Measurements from ENCODE around the gene NIM1K. TPM values are rescaled to one million over a fixed set of nuclear protein-coding genes. Genes with fewer than 3 reads are reported as not detected.
"Not testable (repeated sequence)": the region's sequence is repeated elsewhere in the genome, so short reads cannot be mapped to it uniquely, and the experiment has no call there.

The NIM1K gene
- total and polyA plus RNA-seq, 10 donors = 0.13 to 1.1 (median 0.39) TPM; not detected in 1

DNA sequence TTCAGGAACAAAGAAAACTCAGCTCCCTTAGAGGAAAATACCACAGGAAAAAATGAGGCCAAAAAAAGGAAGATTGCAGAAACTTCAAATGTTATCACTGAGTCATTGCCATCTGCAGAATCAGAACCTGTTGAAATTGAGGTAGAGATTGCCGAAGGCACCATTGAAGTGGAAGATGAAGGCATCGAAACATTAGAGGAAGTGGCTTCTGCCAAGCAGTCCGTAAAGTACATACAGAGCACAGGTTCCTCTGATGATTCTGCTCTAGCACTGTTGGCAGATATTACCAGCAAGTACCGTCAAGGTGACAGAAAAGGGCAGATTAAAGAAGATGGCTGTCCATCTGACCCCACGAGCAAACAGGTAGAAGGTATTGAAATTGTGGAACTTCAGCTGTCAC, 30.8 kb upstream of the NIM1K start:
- DNase-seq = no peak

DNA sequence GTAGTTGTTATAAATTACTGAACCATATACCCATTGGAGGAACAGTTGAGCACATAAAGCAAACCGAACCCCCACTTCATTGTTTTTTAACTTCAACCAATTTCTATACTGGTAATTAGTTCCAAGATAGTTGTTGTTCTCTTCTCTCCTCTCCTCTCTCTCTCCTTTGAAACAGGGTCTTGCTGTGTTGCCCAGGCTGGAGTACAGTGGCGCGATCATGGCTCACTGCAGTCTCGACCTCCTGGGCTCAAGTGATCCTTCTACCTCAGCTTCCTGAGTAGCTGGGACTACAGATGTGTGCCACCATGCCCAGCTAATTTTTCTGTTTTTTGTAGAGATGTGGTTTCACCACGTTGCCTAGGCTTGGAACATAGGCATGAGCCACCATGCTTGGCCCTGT, 27.2 kb upstream of the NIM1K start:
- DNase-seq; intact Hi-C loops (cut with DNase I; ENCODE audit: low total_unique reads); H3K27me3 ChIP-seq (replicated peaks in 1 of 7); H3K4me3 ChIP-seq; H3K9me3 ChIP-seq; H3K27ac ChIP-seq: not testable (repeated sequence)
- Histone ChIP-seq H3K36me3 (peaks cover 0 to 94% (median 40%) of the 10 kb centered on the region in 6 donors), H3K4me1 (peaks cover 0 to 13% (median 0%) of the 10 kb centered on the region in 6 donors)
- WGBS, 5 donors = 84 to 94% (median 88%) methylated on average over 5 of the region's 5 CpGs

More for the DNA sequence above, 30.8 kb upstream of the NIM1K start:
- intact Hi-C loops (cut with DNase I; ENCODE audit: low total_unique reads) = no loop called here
- Histone ChIP-seq H3K27me3 (replicated peaks in 1 of 7) (no peaks in the 10 kb centered on the region), H3K4me1 (peaks cover 0 to 13% (median 0%) of the 10 kb centered on the region in 6 donors), H3K36me3 (peaks cover 0 to 87% (median 31%) of the 10 kb centered on the region in 6 donors), H3K9me3 (no peaks in the 10 kb centered on the region), H3K27ac (peak overlapping the region in 4 of 8 donors; percentile 14 to 43 (median 36)), H3K4me3 (no peak overlapping the region)
- TF ChIP-seq, protein P1, sequence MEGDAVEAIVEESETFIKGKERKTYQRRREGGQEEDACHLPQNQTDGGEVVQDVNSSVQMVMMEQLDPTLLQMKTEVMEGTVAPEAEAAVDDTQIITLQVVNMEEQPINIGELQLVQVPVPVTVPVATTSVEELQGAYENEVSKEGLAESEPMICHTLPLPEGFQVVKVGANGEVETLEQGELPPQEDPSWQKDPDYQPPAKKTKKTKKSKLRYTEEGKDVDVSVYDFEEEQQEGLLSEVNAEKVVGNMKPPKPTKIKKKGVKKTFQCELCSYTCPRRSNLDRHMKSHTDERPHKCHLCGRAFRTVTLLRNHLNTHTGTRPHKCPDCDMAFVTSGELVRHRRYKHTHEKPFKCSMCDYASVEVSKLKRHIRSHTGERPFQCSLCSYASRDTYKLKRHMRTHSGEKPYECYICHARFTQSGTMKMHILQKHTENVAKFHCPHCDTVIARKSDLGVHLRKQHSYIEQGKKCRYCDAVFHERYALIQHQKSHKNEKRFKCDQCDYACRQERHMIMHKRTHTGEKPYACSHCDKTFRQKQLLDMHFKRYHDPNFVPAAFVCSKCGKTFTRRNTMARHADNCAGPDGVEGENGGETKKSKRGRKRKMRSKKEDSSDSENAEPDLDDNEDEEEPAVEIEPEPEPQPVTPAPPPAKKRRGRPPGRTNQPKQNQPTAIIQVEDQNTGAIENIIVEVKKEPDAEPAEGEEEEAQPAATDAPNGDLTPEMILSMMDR (IDR thresholded peaks at IDR 0.05 in 8 of 11, conservative IDR thresholded peaks at IDR 0.05 in 3 of 11) = no peak
- no peak for TF ChIP-seq POLR2AphosphoS5 (IDR thresholded peaks at IDR 0.05)
- TF ChIP-seq POLR2A (IDR thresholded peaks at IDR 0.05) = no peak
- 37 to 64% (median 52%) methylated on average over 5 of the region's 5 CpGs for WGBS, 5 donors

DNA sequence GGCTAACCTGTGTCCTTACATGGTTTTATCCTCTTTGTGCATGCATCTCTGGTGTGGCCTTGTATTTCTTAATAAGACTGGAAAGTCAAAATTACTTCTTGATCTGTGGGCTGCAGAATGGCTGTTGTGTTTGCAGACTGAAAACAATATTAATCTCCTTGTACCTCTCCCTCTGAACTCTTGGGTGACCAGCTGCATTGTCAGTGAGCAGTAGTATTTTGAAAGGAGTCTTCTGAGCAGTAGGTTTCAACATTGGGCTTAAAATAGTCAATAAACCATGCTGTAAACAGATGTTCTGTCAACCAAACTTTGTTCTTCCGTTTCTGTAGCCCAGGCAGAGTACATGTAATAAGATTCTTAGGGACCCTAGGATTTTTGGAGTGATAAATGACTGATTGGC, 26.7 kb upstream of the NIM1K start:
- peaks cover 0 to 13% (median 0%) of the 10 kb centered on the region in 6 donors for H3K4me1 ChIP-seq
- no peaks in the 10 kb centered on the region for H3K27me3 ChIP-seq (replicated peaks in 1 of 7)
- TF ChIP-seq POLR2AphosphoS5 (IDR thresholded peaks at IDR 0.05) (no peak), POLR2A (IDR thresholded peaks at IDR 0.05) (no peak)
- TF ChIP-seq, protein P1 (IDR thresholded peaks at IDR 0.05 in 8 of 11, conservative IDR thresholded peaks at IDR 0.05 in 3 of 11) = no peak
- no peaks in the 10 kb centered on the region for H3K9me3 ChIP-seq
- 82 to 96% (median 89%) methylated on average over 1 of the region's 1 CpG for WGBS, 5 donors
- DNase-seq = no peak
- peaks cover 0 to 94% (median 40%) of the 10 kb centered on the region in 6 donors for H3K36me3 ChIP-seq
- intact Hi-C loops (cut with DNase I; ENCODE audit: low total_unique reads) = no loop called here
- no peak overlapping the region for H3K27ac ChIP-seq
- H3K4me3 ChIP-seq = no peak overlapping the region

DNA sequence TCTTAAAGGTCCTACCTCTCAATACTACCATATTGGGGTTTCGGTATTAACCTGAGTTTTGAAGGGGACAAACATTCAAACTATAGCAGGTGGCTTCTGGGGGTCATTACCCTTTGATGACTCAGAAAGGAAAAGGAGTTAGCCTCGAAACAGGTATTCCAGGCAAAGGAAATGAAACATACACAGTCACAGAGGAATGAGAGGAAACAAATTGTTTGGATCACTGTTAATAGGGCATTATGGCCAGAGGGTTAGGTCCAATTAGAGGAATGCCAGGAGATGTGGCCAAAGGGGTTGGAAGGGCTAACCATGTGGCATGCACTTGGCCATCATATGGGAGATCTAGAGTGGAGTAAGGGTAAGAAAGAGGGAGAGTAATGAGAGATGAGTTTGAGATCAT, 23.9 kb upstream of the NIM1K start:
- 88 to 95% (median 91%) methylated on average over 2 of the region's 2 CpGs for WGBS, 5 donors
- H3K36me3 ChIP-seq = peaks cover 0 to 94% (median 26%) of the 10 kb centered on the region in 6 donors
- H3K27ac ChIP-seq = no peak overlapping the region
- no peak for TF ChIP-seq POLR2A (IDR thresholded peaks at IDR 0.05)
- TF ChIP-seq, protein P1 (IDR thresholded peaks at IDR 0.05 in 8 of 11, conservative IDR thresholded peaks at IDR 0.05 in 3 of 11) = no peak
- no peak for TF ChIP-seq POLR2AphosphoS5 (IDR thresholded peaks at IDR 0.05)
- intact Hi-C loops (cut with DNase I; ENCODE audit: low total_unique reads) = no loop called here
- no peaks in the 10 kb centered on the region for H3K27me3 ChIP-seq (replicated peaks in 1 of 7)
- no peak for DNase-seq
- no peaks in the 10 kb centered on the region for H3K9me3 ChIP-seq
- H3K4me1 ChIP-seq = no peaks in the 10 kb centered on the region
- H3K4me3 ChIP-seq = no peak overlapping the region

DNA sequence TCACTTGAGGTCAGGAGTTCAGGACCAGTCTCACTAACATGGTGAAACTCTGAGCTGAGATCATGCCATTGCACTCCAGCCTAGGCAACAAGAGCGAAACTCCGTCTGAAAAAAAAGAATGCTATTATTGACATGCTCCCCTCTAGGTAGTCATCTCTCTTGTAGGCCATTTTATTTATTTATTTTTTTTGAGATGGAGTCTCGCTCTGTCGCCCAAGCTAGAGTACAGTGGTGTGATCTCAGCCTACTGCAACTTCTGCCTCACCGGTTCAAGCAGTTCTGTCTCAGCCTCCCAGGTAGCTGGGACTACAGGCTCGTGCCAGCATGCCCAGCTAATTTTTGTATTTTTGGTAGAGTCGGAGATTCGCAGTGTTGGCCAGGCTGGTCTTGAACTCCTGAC, 20.6 kb upstream of the NIM1K start:
- no peak for DNase-seq
- Histone ChIP-seq H3K27ac (no peak overlapping the region), H3K4me1 (no peaks in the 10 kb centered on the region), H3K9me3 (no peaks in the 10 kb centered on the region), H3K4me3 (no peak overlapping the region), H3K27me3 (replicated peaks in 1 of 7) (no peaks in the 10 kb centered on the region), H3K36me3 (peaks cover 0 to 94% (median 27%) of the 10 kb centered on the region in 6 donors)
- TF ChIP-seq, protein P1 (IDR thresholded peaks at IDR 0.05 in 8 of 11, conservative IDR thresholded peaks at IDR 0.05 in 3 of 11) = no peak
- TF ChIP-seq POLR2A (IDR thresholded peaks at IDR 0.05) (no peak), POLR2AphosphoS5 (IDR thresholded peaks at IDR 0.05) (no peak)
- WGBS, 5 donors = 95 to 100% (median 96%) methylated on average over 8 of the region's 8 CpGs
- intact Hi-C loops (cut with DNase I; ENCODE audit: low total_unique reads) = no loop called here
